HepG2 (cell line): ENCODE measurements around the gene WBP2NL. TPM values are rescaled to one million over a fixed set of nuclear protein-coding genes. Genes with fewer than 3 reads are reported as not detected.

Experiments
- ATAC-seq: fragments of 200-7000 bp; cut with Tn5 transposase; 3 replicates; pipeline ENCODE4 v1.9.1; 2020; ENCODE audit warnings: mild to moderate bottlenecking, moderate library complexity
- BruUV-seq: library from RNA; stranded (reverse); fragments of 400-500 nt; replicated peaks from 2 replicates; lab custom pipeline; 2021; lab: Mats Ljungman, UMichigan
- CTCF ChIA-PET: fragments of 300-600 bp; formaldehyde crosslinking; extraction: SDS; loops from one replicate; lab custom pipeline; 2021; ENCODE audit warnings: low total read pairs, inconsistent platforms, low intra/inter-chr PET ratio; lab: Yijun Ruan, JAX
- POLR2A ChIA-PET: fragments of 350-600 bp; sonication (Branson Sonifier 250); formaldehyde crosslinking; loops from one replicate; lab custom pipeline; 2020; ENCODE audit warnings: antibody characterized with exemption, inconsistent platforms; lab: Yijun Ruan, JAX
- DNase-seq: peaks from one replicate; pipeline ENCODE4 v3.0.0-alpha.2; 2015; ENCODE audit warnings: low spot score
- FAIRE-seq: peaks from 3 replicates; lab custom pipeline; 2011; peaks lifted over from hg19 to GRCh38; lab: Jason Lieb, UNC
- H2AFZ ChIP-seq: one replicate; pipeline ENCODE4 v1.6.1; 2011; ENCODE audit warnings: low read length, inconsistent platforms
- H3K27ac ChIP-seq: fragments of 300-600 bp; 3 replicates; pipeline ENCODE4 v1.8.0; 2011; ENCODE audit warnings: mixed run types, mild to moderate bottlenecking, mixed read lengths, low read length, inconsistent platforms; ENCODE audit not compliant: insufficient read depth; ENCODE audit errors: extremely low read length
- H3K27me3 ChIP-seq, 2 experiments: fragments of 200-600 bp in 1 of 2; 2 replicates in 1 of 2; 3 replicates in 1 of 2; pipeline versions ENCODE4 v1.6.0 to v1.8.0; 2011; ENCODE audit warnings: low read length in 2 of 2, mild to moderate bottlenecking in 2 of 2, moderate library complexity in 2 of 2, inconsistent platforms in 1 of 2; ENCODE audit not compliant: insufficient read depth in 2 of 2, control insufficient read depth in 1 of 2
- H3K36me3 ChIP-seq, 2 experiments: fragments of 200-600 bp in 1 of 2; replicated peaks in 1 of 2; 2 replicates in 1 of 2; 3 replicates in 1 of 2; pipeline versions ENCODE4 v1.5.1 to v1.8.0; 2011; ENCODE audit warnings: low read length in 2 of 2, inconsistent platforms in 1 of 2; ENCODE audit not compliant: insufficient read depth in 2 of 2, control insufficient read depth in 1 of 2
- H3K4me1 ChIP-seq: 2 replicates; pipeline ENCODE4 v1.5.1; 2012; ENCODE audit warnings: low read length, inconsistent platforms; ENCODE audit not compliant: insufficient read depth
- H3K4me2 ChIP-seq: 2 replicates; pipeline ENCODE4 v1.6.0; 2011; ENCODE audit warnings: low read depth, low read length, inconsistent platforms
- H3K4me3 ChIP-seq, 3 experiments: fragments of 200-600 bp in 1 of 3; sonication (generic), shearing (Covaris generic) in 1 of 3; replicated peaks in 1 of 3; 2 replicates each; pipeline ENCODE4 v1.5.1; 2011 to 2016; ENCODE audit warnings: low read length in 3 of 3, inconsistent platforms in 2 of 3, low read depth in 2 of 3, mild to moderate bottlenecking in 2 of 3, control low read depth in 1 of 3, mixed read lengths in 1 of 3; ENCODE audit not compliant: insufficient read depth in 1 of 3
- H3K79me2 ChIP-seq: one replicate; pipeline ENCODE4 v1.6.1; 2011; ENCODE audit warnings: low read length, inconsistent platforms; ENCODE audit not compliant: insufficient read depth
- H3K9ac ChIP-seq: 2 replicates; pipeline ENCODE4 v1.6.0; 2011; ENCODE audit warnings: mild to moderate bottlenecking, low read depth, low read length, inconsistent platforms; ENCODE audit not compliant: insufficient read depth
- H3K9me3 ChIP-seq: 2 replicates; pipeline ENCODE4 v1.5.1; 2012; ENCODE audit warnings: mild to moderate bottlenecking, low read length
- H4K20me1 ChIP-seq: 2 replicates; pipeline ENCODE4 v1.6.0; 2011; ENCODE audit warnings: inconsistent platforms, mild to moderate bottlenecking, low read length, moderate library complexity; ENCODE audit not compliant: insufficient read depth
- ARNTL ChIP-seq: sonication (generic); formaldehyde crosslinking; IDR thresholded peaks from 2 replicates; pipeline ENCODE4 v1.4.0; 2020; ENCODE audit warnings: mild to moderate bottlenecking, missing genetic modification reagents
- HOXA7 ChIP-seq: sonication (generic); formaldehyde crosslinking; IDR thresholded peaks from 2 replicates; pipeline ENCODE4 v1.8.1; 2022; ENCODE audit warnings: mild to moderate bottlenecking, missing genetic modification reagents, moderate library complexity
- IRF9 ChIP-seq: sonication (generic); formaldehyde crosslinking; IDR thresholded peaks from 2 replicates; pipeline ENCODE4 v1.8.0; 2022; ENCODE audit warnings: missing genetic modification reagents, mild to moderate bottlenecking, borderline replicate concordance
- MEF2D ChIP-seq: sonication (generic); formaldehyde crosslinking; IDR thresholded peaks from 2 replicates; pipeline ENCODE4 v1.5.1; 2020; ENCODE audit warnings: mild to moderate bottlenecking, missing genetic modification reagents
- MTF1 ChIP-seq: sonication (generic); formaldehyde crosslinking; IDR thresholded peaks from 2 replicates; pipeline ENCODE4 v1.5.0; 2020; ENCODE audit warnings: missing genetic modification reagents
- NCOR1 ChIP-seq: fragments of 200-600 bp; sonication (generic); IDR thresholded peaks from 2 replicates; pipeline ENCODE4 v1.7.0; 2017; ENCODE audit warnings: antibody characterized with exemption, low read length, borderline replicate concordance
- PHB2 ChIP-seq: fragments of 450-650 bp; IDR thresholded peaks from 2 replicates; pipeline ENCODE4 v1.6.1; 2018; ENCODE audit not compliant: partially characterized antibody
- SP1 ChIP-seq, 2 experiments: fragments of 450-650 bp in 1 of 2; sonication (generic) in 1 of 2; formaldehyde crosslinking in 1 of 2; IDR thresholded peaks; 2 replicates each; pipeline versions ENCODE4 v1.4.0 to v1.6.1; 2016 to 2020; ENCODE audit warnings: missing genetic modification reagents in 1 of 2
- TEAD2 ChIP-seq: sonication (generic); formaldehyde crosslinking; IDR thresholded peaks from 2 replicates; pipeline ENCODE4 v1.9.0; 2021; ENCODE audit warnings: missing genetic modification reagents
- XBP1 ChIP-seq: sonication (generic); formaldehyde crosslinking; IDR thresholded peaks from 2 replicates; pipeline ENCODE4 v1.5.0; 2020; ENCODE audit warnings: missing genetic modification reagents
- ZNF281 ChIP-seq: sonication (generic); formaldehyde crosslinking; IDR thresholded peaks from 2 replicates; pipeline ENCODE4 v1.4.0; 2020; ENCODE audit warnings: missing genetic modification reagents, borderline replicate concordance
- ZNF317 ChIP-seq: sonication (generic); formaldehyde crosslinking; IDR thresholded peaks from 2 replicates; pipeline ENCODE4 v1.5.0; 2020; ENCODE audit warnings: mild to moderate bottlenecking, missing genetic modification reagents
- ZNF383 ChIP-seq: sonication (generic); formaldehyde crosslinking; IDR thresholded peaks from 2 replicates; pipeline ENCODE4 v1.4.0; 2020; ENCODE audit warnings: missing genetic modification reagents, mild to moderate bottlenecking, borderline replicate concordance
- ZNF460 ChIP-seq: sonication (generic); formaldehyde crosslinking; IDR thresholded peaks from 2 replicates; pipeline ENCODE4 v1.5.1; 2020; ENCODE audit warnings: missing genetic modification reagents, mild to moderate bottlenecking, borderline replicate concordance
- ZNF558 ChIP-seq: sonication (generic); formaldehyde crosslinking; IDR thresholded peaks from 2 replicates; pipeline ENCODE4 v1.9.0; 2022; ENCODE audit warnings: mild to moderate bottlenecking, missing genetic modification reagents, borderline replicate concordance
- ZSCAN21 ChIP-seq: sonication (generic); formaldehyde crosslinking; IDR thresholded peaks from 2 replicates; pipeline ENCODE4 v1.8.0; 2022; ENCODE audit warnings: mild to moderate bottlenecking, missing genetic modification reagents, moderate library complexity, borderline replicate concordance
- WGBS: methylation state at CpG from one replicate; pipeline ENCODE4 v1.1.6; 2017; ENCODE audit warnings: low lambda C conversion rate; 5-methylcytosine and 5-hydroxymethylcytosine counted together
- in situ Hi-C: cut with HindIII; loops from 2 replicates; pipeline ENCODE4 v1.10.0; 2017; ENCODE audit warnings: low pct_unique_long_range_greater_than_20kb; ENCODE audit not compliant: extremely low pct_ligation_motif_present
- intact Hi-C: fragments of 100-400 bp; cut with micrococcal nuclease; formaldehyde crosslinking; loops from one replicate; pipeline ENCODE4 v1.10.0; 2022; ENCODE audit not compliant: unreplicated experiment
- polyA plus RNA-seq, 8 experiments: library from polyadenylated mRNA; depleted of rRNA in 3 of 8; stranded (reverse) in 7 of 8; unstranded in 1 of 8; fragments of >200 nt; fragmentation: Illumina TruSeq in 4 of 8; extraction: Trizol in 4 of 8; gene quantifications; 2 replicates each; pipeline versions ENCODE4 v1.2.1 to v1.2.3, GENCODE V29; 2011 to 2016; ENCODE audit warnings: low read depth in 4 of 8, missing spikeins in 1 of 8, mixed read lengths in 1 of 8; ENCODE audit not compliant: insufficient read depth in 1 of 8
- total RNA-seq, 5 experiments: library from RNA; depleted of rRNA; stranded (reverse); fragments of >200 nt; fragmentation: Illumina TruSeq; extraction: Trizol; gene quantifications; 2 replicates each; pipeline ENCODE4 v1.2.3, GENCODE V29; 2016; ENCODE audit warnings: low read depth in 1 of 5

WBP2NL gene
- total and polyA plus RNA-seq, 2 of the 13 experiments (the other 11 are each of a cell fraction or from before 2014, with no cell fraction given), result not detected

GRCh38 chr22:42067671-42068251, 69.2 kb downstream of the WBP2NL start:
- WGBS, result 84% methylated on average over 7 of the region's 14 CpGs
- ATAC-seq (no peak), DNase-seq (no peak), FAIRE-seq (no peak)
- no peak overlapping the region for H3K27ac ChIP-seq
- no peak overlapping the region for H3K9ac ChIP-seq
- ChIA-PET CTCF (no interaction called here), POLR2A (no interaction called here)
- no peak overlapping the region for H3K4me2 ChIP-seq
- no peak overlapping the region for H2AFZ ChIP-seq
- H3K36me3 ChIP-seq, result peaks cover under 1 to 5% of the 10 kb centered on the region in 2 experiments; a peak in 3 of 5 replicates
- H3K9me3 ChIP-seq, result no peaks in the 10 kb centered on the region
- no peak overlapping the region for H3K4me3 ChIP-seq
- H3K4me1 ChIP-seq, result peaks cover 43% of the 10 kb centered on the region
- no peaks in the 10 kb centered on the region for H3K79me2 ChIP-seq
- intact Hi-C loops (no loop called here), in situ Hi-C loops (no loop called here)
- H4K20me1 ChIP-seq, result no peaks in the 10 kb centered on the region
- TF ChIP-seq XBP1 (CRISPR knock-in tag) (no peak), ZSCAN21 (CRISPR knock-in tag) (no peak), SP1 (IDR thresholded peaks at IDR 0.05) (no peak), SP1 (CRISPR knock-in tag; IDR thresholded peaks at IDR 0.05) (no peak), HOXA7 (CRISPR knock-in tag) (no peak), IRF9 (no peak), ARNTL (CRISPR knock-in tag) (no peak), ZNF317 (CRISPR knock-in tag) (no peak), NCOR1 (no peak), ZNF558 (CRISPR knock-in tag) (no peak), ZNF281 (CRISPR knock-in tag) (no peak), ZNF460 (CRISPR knock-in tag) (no peak), MEF2D (CRISPR knock-in tag) (no peak), TEAD2 (CRISPR knock-in tag) (no peak), PHB2 (no peak), ZNF383 (no peak), MTF1 (no peak)
- TF ChIP-seq, all 625 proteins: peak for 0
- no peaks in the 10 kb centered on the region for H3K27me3 ChIP-seq
- no TSS peak for BruUV-seq
